Chondrocyte (in vitro differentiated cells): ENCODE measurements around the gene ADGRL2. TPM values are rescaled to one million over a fixed set of nuclear protein-coding genes. Genes with fewer than 3 reads are reported as not detected.

Experiments used
- DNase-seq: peaks from one replicate; pipeline ENCODE4 v3.0.0; 2021; ENCODE audit warnings: mixed read lengths, low spot score
- H3K27ac Mint-ChIP-seq: one replicate; pipeline ENCODE4 v1.8.0; 2021; ENCODE audit warnings: mild to moderate bottlenecking, moderate library complexity, mixed read lengths; ENCODE audit not compliant: unreplicated experiment
- H3K27me3 Mint-ChIP-seq: 2 replicates; pipeline ENCODE4 v1.8.0; 2021; ENCODE audit warnings: low read depth, mixed read lengths
- H3K36me3 Mint-ChIP-seq: 2 replicates; pipeline ENCODE4 v1.8.0; 2021; ENCODE audit warnings: low read depth, mixed read lengths
- H3K4me1 Mint-ChIP-seq: 2 replicates; pipeline ENCODE4 v1.8.0; 2021; ENCODE audit warnings: low read depth, mild to moderate bottlenecking, mixed read lengths
- H3K4me3 Mint-ChIP-seq: one replicate; pipeline ENCODE4 v1.8.0; 2021; ENCODE audit warnings: mild to moderate bottlenecking, moderate library complexity, mixed read lengths; ENCODE audit not compliant: unreplicated experiment
- H3K9me3 Mint-ChIP-seq: 2 replicates; pipeline ENCODE4 v1.8.0; 2021; ENCODE audit warnings: low read depth, mixed read lengths
- total RNA-seq: library from RNA; stranded (reverse); gene quantifications from 3 replicates; pipeline ENCODE4 v1.2.1, GENCODE V29; 2021
- TF ChIP-seq, protein P1 (sequence below): fragments of 200-600 bp; sonication (generic); IDR thresholded peaks from 2 replicates; pipeline ENCODE4 v1.5.0; 2021; ENCODE audit warnings: antibody characterized with exemption, mild to moderate bottlenecking, moderate library complexity

The ADGRL2 gene
- total RNA-seq, 1 donor from 2014 or later, result 51.2 TPM

DNA sequence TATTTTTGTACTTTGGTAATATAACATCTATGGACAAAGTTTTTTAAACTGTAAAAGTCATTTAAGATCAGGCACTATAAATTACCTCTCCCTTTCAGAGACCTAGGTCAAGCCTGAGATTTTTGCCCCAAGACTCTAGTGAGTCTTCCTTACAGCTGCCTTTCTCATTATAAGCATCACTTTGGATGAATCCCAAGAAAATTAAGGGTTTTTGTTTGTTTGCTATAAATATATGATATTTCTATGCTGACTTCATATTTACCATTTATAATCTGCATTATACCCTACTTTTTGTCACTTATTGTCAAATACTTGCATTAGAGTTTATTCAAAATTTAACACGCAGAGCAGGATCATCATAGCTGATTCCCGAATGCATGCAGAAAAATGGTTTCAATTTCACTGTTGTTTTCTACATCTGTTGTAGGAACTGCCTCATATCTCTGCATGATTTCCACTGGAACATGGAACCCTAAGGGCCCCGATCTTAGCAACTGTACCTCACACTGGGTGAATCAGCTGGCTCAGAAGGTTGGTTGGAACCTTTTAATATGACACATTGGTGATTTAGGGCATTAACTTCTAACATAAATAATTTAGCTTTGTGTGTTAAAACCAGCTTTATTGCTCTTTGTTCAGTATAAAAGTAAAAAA is 150.0 kb downstream of the ADGRL2 start:
- no peak for DNase-seq
- TF ChIP-seq, protein P1, sequence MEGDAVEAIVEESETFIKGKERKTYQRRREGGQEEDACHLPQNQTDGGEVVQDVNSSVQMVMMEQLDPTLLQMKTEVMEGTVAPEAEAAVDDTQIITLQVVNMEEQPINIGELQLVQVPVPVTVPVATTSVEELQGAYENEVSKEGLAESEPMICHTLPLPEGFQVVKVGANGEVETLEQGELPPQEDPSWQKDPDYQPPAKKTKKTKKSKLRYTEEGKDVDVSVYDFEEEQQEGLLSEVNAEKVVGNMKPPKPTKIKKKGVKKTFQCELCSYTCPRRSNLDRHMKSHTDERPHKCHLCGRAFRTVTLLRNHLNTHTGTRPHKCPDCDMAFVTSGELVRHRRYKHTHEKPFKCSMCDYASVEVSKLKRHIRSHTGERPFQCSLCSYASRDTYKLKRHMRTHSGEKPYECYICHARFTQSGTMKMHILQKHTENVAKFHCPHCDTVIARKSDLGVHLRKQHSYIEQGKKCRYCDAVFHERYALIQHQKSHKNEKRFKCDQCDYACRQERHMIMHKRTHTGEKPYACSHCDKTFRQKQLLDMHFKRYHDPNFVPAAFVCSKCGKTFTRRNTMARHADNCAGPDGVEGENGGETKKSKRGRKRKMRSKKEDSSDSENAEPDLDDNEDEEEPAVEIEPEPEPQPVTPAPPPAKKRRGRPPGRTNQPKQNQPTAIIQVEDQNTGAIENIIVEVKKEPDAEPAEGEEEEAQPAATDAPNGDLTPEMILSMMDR, result no peak
- Mint-ChIP-seq H3K27me3 (no peaks in the 10 kb centered on the region), H3K9me3 (no peaks in the 10 kb centered on the region), H3K36me3 (peaks cover 10% of the 10 kb centered on the region), H3K4me3 (no peak overlapping the region), H3K27ac (no peak overlapping the region), H3K4me1 (peaks cover 10% of the 10 kb centered on the region)

GRCh38 chr1:81954534-81955020 is 153.8 kb downstream of the ADGRL2 start:
- Mint-ChIP-seq H3K4me3 (no peak overlapping the region), H3K27ac (no peak overlapping the region), H3K36me3 (peaks cover 18% of the 10 kb centered on the region), H3K4me1 (peaks cover 8% of the 10 kb centered on the region), H3K9me3 (peaks cover 9% of the 10 kb centered on the region), H3K27me3 (no peaks in the 10 kb centered on the region)
- DNase-seq, result no peak
- TF ChIP-seq, protein P1, result no peak

GRCh38 chr1:81967951-81968350 is 167.2 kb downstream of the ADGRL2 start:
- Mint-ChIP-seq H3K4me3 (no peak overlapping the region), H3K27ac (no peak overlapping the region), H3K36me3 (peaks cover 18% of the 10 kb centered on the region), H3K27me3 (no peaks in the 10 kb centered on the region), H3K9me3 (no peaks in the 10 kb centered on the region), H3K4me1 (no peaks in the 10 kb centered on the region)
- no peak for DNase-seq
- TF ChIP-seq, protein P1, result no peak

GRCh38 chr1:81970416-81970815 is 169.7 kb downstream of the ADGRL2 start:
- H3K27ac Mint-ChIP-seq, result no peak overlapping the region

GRCh38 chr1:81974222-81974841 is 173.6 kb downstream of the ADGRL2 start:
- Mint-ChIP-seq H3K27ac (no peak overlapping the region), H3K9me3 (no peaks in the 10 kb centered on the region), H3K36me3 (peaks cover 4% of the 10 kb centered on the region), H3K4me1 (peaks cover 11% of the 10 kb centered on the region), H3K27me3 (no peaks in the 10 kb centered on the region), H3K4me3 (no peak overlapping the region)
- DNase-seq, result no peak
- TF ChIP-seq, protein P1, result no peak

More at GRCh38 chr1:81970416-81970815, 169.7 kb downstream of the ADGRL2 start:
- Mint-ChIP-seq H3K4me1 (no peaks in the 10 kb centered on the region), H3K27me3 (no peaks in the 10 kb centered on the region), H3K4me3 (no peak overlapping the region), H3K36me3 (peaks cover 18% of the 10 kb centered on the region), H3K9me3 (no peaks in the 10 kb centered on the region)
- TF ChIP-seq, protein P1, result no peak
- DNase-seq, result no peak
